ENCODE results near the gene XDH.

Gene XDH

GRCh38 chr2:31401580-31401979, 13.0 kb downstream of the XDH start:
- DNase-seq: no peak

GRCh38 chr2:31398881-31399280, 15.7 kb downstream of the XDH start:
- DNase-seq: no peak

GRCh38 chr2:31397094-31397493, 17.4 kb downstream of the XDH start:
- no peak for DNase-seq

GRCh38 chr2:31390324-31390723, 24.2 kb downstream of the XDH start:
- DNase-seq: no peak

- no peak for DNase-seq
Measured at GRCh38 chr2:31388736-31389135, 25.8 kb downstream of the XDH start.

- DNase-seq: no peak
Measured at GRCh38 chr2:31387850-31388249, 26.7 kb downstream of the XDH start.

DNA sequence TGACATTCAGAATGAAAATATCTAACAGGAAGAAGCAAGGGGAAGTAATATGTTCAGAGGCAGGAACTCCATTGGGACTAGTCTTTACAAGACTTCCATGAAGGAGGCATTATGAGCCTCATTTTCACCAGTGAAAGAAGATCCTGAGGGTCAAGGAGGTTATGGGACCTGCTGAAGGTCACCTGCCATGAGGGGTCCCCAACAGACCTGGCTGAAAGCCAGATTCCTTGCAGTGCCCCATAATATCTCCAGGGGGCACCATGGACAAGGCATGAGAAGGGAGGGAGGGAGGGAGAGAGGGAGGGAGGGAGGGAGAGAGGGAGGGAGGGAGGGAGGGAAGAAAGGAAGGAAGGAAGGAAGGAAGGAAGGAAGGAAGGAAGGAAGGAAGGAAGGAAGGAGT, 27.9 kb downstream of the XDH start:
- DNase-seq: no peak

- DNase-seq: no peak
Measured at GRCh38 chr2:31386172-31386571, 28.4 kb downstream of the XDH start.

DNA sequence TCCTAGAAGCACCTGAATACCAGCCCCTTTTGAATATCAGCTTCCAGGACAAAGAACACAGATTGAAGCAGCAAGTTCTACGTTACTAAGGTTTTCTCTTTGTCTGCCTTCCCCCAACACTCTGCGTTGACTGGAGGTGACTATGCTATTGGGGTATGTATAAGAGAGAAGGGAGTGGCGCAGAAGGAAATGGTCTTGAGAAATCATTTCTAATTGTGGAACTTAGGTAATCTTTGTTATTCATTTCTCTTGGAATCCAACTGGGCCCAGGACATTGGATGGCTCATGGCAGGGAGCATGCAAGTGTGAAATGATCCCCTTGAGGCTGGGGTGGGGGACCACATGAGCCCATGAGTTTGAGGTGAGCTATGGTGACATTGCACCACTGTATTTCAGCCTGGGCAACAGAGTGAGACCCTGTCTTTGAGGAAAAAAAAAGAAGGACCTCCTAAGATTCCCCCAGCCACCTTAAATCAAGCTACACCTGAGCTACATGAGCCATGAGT, 29.7 kb downstream of the XDH start:
- no peak for DNase-seq

DNA sequence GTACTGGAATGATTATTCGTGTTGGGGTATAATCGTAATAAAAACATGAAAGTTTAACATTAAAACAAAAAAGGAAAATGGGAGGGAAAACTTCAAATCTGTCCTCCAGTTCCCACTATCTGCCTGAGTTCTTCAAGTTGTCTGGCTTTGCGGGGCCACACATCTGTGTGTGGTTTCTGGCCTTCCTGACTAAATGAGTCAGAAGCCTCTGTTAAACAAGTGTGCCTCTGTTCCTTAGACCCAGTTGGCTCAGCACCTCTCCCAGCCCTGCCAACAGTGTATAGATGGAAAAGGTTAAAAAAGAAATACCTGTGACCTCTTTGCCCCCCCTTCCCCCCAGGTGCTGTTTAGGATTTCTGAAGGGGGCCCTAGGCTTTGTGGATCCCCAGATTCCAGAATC, 30.2 kb downstream of the XDH start:
- no peak for DNase-seq

GRCh38 chr2:31383471-31384153, 30.9 kb downstream of the XDH start:
- no peak for DNase-seq

DNA sequence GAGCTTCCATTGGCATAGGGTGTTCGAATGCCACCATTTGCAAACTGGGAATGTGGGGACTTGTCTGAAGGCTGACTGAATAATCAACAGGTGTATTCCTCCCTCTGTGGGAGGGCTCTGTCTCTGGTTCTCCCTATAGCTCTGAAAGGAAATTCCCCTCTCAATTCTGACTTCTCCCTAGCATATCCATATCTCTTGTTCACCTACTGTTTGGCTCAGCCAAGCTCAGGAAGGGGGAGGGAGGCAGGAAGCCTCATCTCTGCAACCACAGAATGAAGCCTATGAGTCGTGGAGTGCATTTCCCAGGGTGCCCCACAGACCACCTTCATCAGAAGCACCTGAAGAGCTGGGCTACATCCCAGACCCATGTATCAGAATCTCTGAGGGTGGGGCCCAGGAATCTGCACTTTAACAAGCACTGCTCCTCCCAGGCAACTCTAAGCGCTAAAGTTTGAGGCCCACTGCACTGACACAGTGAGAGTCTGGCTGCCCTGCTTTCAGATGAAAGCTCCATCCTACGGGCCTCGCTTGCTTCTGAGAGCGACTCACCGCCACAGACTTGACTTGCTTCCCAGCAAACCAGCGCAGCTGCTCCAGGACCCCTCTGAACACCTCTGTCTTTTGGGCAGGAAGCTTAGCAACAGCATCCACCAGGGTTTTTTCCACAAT, 32.0 kb downstream of the XDH start:
- DNase-seq: no peak

- no peak for DNase-seq
Measured at GRCh38 chr2:31381601-31382000, 32.9 kb downstream of the XDH start.

- no peak for DNase-seq
Measured at GRCh38 chr2:31380243-31380642, 34.3 kb downstream of the XDH start.

DNA sequence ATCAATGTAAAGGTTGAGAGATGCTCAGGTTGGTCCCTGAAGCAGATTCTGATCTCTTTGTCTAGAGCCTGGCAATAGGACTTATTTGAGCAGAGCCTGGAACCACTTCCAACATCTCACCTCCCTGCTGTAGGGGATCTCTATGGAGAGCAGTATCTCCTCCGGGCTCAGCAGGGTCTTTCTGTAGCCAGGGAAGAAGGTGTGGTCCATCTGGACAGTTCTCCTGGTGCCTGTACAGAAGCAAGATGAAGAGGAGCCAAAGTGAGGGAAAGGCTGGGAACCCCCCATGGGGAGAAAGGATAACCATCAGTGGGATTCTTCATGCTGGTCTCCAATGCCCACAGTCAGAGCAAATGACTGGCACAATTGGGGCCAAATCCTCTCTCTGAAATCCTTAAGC, 34.8 kb downstream of the XDH start:
- no peak for DNase-seq

GRCh38 chr2:31378791-31379501, 35.6 kb downstream of the XDH start:
- no peak for DNase-seq

- DNase-seq: no peak
Measured at GRCh38 chr2:31378389-31378788, 36.2 kb downstream of the XDH start.

DNA sequence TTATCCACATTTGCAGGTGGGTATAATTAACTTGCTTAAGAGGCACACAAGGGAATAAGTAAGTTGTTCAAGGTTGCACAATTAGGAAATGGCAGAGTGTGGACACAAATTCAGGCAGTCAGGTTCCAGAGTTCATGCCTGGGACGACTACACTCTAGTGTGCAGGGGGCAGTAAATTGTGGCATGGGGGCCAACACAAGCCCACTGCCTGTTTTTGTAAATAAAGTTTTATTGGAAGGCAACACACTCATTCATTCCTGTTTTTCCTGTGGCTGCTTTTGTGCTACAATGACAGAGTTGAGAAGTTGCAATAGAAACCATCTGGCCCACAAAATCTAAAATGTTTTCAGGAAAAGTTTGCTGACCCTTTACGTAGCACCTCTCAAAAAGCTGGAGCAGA, 41.4 kb downstream of the XDH start:
- no peak for DNase-seq

DNA sequence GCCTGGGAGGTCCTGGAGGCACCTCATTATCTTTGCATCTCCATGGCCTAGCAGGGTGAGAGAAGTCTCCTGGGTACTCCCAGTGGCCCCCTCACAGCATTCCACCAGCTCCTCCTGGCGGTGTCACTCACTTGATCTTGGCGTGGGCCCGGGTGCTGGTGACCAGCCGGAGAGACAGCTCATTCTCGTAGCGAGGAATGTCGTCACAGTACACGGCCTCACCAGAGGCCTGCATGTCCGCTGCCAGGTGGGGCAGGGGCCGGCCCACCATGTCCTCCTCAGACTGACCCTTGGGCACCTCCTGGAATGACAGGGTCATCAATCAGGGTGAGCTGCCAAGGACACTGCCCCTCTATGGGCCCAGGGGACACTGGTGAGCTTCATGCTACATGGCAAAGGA, 42.4 kb downstream of the XDH start:
- DNase-seq: no peak

GRCh38 chr2:31371691-31372090, 42.9 kb downstream of the XDH start:
- DNase-seq: no peak

- DNase-seq: no peak
Measured at GRCh38 chr2:31366733-31367132, 47.8 kb downstream of the XDH start.

DNA sequence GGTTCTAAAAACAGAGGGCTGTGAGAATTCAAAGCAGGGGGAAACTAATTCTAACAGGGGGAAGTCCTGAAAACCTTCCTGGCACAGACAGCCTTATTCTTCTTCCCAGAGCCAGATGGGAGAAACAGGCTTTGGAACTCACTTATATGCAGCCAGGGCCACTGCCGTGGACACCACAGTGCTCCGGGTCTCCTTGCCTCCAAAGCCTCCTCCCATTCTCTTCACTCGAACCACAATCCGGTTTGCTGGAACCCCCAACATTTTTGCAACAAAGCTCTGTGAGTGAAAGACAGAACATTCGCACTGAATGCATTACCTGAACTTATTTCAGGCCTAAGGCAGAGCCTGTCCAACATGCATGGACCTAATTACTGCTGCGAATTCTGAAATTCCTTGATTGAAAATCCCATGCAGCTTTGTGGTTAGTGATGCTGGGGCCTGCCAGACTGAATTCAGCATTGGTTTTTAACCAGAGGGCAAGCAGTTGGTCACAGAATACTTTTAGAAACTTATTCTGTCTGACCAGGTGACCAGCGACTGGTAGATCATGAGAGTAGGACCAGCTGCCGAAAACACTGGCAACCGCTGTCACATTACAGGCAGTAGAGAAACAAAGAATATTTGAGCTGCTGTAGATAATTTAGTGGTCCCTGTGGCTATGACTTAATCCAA, 48.6 kb downstream of the XDH start:
- no peak for DNase-seq

DNA sequence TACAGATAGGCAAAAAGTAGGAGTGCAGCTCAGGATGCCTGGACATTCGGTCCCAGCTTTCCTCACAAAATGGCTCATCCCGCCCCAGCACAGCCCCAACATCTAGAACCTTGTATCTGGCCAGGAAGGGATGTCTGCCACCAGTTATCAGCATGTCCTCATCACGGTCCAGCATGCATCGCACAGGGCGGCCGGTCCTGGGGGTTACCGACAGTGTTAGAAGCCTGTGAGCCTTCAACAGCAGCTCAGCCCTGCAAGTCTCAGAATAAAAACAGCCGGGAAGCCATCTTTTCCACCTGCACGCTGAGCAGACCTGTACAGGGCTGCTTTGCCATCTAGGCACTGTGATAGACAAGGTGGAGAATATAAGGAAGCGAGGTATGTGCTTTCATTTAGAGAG, 49.2 kb downstream of the XDH start:
- DNase-seq: no peak

All from stimulated activated CD4-positive, alpha-beta T cell treated with anti-CD3 and anti-CD28 coated beads, Interleukin-4, amount 100 ng/mL, for 4 hours (primary cell).